GM19023 (cell line): ENCODE measurements around the gene SPRED1.
"Not testable (repeated sequence)": the region's sequence is repeated elsewhere in the genome, so short reads cannot be mapped to it uniquely, and the experiment has no call there.

Experiments used
- ATAC-seq: cut with Tn5 transposase; IDR thresholded peaks from one replicate; pipeline ENCODE4 v1.9.1; 2021; ENCODE audit warnings: mild to moderate bottlenecking, moderate library complexity; ENCODE audit not compliant: unreplicated experiment

Gene SPRED1

DNA sequence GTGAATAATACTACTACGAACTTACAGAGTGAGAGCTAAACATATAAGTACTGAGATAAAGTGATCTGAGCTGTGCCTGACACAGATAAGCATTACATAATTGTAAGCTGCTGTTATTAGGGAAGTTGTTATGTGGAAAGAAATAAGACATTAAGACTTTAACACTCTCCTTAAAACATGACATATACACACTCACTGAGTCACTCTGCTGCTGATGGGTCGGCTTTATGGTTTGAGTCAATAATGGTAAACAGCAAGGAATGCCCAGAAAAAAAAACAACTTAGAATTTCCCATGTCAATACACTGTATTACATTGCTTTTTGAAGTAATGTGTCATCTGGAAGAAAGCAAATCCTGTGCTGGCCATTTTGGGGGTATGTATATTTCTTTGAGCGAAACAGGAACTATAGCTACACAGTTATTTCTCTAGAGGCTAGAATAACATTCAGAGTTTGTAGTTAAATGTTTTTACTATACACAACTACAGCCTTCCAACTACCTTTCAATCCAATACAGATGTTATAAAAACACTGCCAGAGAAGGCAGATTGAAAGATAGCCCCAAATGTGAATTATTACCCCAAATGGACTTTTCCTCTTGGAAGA is 22.8 kb upstream of the SPRED1 start:
- ATAC-seq = no peak

DNA sequence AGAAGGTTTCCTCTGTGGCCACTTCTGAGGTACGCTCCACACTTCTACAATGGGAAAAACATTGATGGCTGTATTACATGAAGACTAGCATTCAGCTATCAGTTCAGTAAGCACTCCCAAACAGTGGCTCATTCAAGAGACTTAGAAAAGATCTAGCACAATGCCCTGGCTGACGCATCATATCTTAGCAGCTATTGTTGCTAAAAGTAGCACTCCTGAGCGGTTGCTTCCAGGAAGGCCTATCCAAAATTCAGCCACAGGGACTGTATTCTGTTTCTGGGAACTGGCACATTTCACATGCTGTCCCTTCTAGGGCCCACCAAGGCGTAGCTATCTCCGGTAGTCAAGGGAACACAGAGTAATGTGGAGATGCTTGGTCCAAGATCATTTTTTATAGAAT is 21.2 kb upstream of the SPRED1 start:
- ATAC-seq = no peak

DNA sequence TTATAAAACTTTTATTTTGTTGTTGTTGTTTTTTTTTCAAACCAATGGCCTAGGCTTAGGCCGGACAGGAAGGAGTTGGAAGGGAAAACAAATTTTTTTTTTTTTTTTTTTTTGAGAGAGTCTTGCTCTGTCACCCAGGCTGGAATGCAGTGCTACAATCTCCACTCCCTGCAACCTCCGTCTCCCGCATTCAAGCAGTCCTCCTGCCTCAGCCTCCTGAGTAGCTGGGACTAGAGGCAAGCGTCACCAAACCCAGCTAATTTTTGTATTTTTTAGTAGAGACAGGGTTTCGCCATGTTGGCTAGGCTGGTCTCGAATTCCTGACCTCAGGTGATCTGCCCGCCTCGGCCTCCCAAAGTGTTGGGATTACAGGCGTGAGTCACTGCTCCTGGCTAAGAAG is 15.6 kb upstream of the SPRED1 start:
- not testable (repeated sequence) for ATAC-seq

DNA sequence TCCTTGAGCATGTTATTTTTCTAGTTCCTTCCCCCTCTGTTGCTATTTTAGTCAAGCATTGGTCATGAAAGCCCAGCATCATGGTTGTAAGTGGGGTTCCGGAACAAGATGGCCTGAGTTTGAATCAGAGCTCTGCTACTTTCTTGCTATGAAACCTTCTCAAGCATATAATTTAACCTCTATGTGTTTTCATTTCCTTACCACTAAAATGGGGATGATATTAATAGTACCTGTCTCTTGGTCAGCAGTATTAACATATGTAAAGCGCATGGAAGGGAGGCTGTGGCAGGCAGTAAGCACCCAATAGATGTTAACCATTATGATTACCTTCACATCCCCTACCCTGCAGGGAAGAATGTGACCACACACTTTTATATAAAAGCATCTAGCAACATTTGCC is 14.3 kb upstream of the SPRED1 start:
- ATAC-seq = no peak

DNA sequence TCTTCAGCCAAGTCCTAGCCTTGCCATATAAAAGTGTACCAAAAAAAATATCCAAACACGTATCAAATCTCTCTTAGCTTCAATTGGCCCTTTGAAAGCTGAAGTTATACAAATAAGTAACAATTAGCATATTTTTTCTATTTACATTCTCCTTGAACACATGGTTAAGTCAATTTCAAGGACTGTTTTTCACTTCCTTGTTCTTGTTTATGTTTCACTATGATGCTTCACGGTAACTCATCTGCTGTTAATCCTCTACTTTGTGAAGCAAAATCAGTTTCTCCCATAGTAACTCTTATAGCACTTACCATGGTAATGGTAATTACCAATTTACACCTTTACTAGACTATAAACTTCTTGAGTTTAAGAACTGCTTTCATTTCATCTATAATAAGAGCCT is 10.6 kb upstream of the SPRED1 start:
- ATAC-seq = peak; percentile 79

DNA sequence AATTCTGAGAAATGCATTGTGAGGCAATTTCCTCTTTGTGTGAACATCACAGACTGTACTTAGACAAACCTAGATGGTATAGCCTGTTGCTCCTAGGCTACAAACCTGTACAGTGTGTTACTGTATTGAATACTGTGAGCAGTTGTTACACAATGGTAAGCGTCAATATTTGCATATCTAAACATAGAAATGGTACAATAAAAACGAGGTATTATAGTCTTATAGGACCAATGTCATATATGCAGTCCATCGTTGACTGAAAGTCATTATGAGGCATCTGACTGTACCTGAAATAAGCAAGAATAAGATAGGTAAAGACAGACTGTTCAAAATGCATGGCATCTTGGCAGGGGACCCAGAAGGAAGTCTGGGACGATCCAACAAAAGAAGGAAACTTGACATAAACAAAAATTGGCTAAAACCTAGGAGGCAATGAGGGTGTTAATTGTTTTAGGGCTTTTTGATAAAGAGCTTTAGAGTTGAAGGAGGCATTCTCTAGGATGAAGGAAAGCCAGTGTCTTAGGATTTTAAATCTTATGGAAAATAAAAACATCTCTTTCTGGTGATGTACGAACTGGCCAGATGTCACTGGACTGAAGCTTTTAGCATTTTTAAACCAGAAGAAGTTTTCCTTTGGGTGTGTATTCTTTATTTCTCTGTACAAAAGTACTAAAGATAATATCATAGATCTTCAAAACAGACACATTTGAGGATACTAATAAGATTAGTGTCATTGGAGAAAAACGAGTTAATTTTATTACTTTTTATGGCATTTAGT is 9.2 kb upstream of the SPRED1 start:
- no peak for ATAC-seq

DNA sequence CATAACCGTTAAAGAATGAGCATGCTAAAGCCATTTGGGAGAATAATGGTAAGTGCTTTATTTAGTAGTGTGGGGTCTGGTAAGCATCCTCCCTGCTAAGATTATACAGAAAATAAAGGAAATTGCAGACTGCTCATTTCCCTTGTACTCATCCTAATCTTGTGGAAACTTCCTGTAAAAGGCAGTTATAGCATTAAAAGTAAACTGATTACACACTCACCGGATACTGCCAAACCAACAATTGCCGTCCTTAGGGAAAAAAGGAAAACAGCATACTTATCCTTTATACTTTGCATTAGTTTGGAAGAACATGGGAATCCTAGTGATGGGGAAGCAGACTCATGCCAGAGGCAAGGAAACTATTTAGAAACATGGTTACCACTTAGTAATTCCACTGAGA is 5.3 kb upstream of the SPRED1 start:
- no peak for ATAC-seq

DNA sequence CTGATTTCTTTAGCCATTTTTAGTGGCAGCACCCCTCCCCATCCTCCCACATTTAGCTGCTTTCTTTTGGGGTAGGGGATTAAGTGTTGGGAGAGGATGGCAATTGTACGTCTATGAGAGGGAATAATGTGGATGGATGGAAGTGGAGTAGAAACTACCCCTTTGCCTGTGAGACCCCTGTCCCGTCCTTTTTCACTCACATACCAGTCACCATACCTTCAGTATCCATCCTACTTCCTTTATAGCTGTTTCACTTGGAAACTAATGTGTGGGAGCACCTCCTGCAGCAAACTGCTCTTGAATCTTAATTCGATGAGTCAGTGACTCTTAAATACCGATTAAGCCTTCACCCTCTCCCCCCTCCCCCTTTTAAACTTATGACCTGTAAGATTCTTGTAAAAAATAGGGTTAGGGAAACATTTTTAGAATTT is 730 bp downstream of the SPRED1 start:
- ATAC-seq = no peak

DNA sequence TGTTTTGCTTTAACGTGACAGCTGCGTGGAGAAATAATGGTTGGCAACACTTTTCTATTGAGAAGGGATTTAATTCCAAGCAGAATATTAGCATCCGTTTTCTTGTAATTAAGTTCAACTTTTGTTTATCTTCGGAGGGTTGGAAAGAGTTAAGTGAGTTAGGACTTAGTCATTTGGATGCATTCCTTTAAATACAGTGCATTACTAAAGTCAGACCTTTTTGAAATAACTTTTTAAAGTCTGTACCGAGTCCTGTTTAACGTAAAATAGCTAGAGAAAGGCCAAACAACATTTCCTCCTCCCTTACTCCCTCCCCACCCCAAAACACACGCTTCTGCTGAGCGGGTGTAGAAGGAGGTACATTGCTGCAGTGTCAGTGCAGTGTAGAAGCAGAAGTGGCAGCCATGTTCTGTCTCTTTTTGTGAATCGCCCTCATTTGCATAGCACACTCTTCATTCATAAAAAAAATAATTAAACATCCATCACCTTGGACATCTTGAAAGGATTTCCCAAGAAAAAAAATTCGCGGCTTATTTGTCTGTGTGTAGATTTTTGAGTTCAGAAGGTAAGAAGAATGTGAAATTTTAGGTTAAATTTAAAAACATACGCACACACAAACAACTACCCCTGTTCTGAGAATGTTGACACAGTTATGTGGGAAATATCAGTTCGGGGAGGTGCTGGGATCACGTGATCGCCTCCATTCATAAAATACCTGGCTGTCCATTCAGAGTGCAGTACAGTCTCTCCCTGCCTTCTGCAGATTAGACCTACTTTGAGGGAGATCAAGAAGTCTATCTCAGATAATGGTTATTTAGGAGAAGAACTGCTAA is 1.6 kb downstream of the SPRED1 start:
- peak; percentile 33 for ATAC-seq

DNA sequence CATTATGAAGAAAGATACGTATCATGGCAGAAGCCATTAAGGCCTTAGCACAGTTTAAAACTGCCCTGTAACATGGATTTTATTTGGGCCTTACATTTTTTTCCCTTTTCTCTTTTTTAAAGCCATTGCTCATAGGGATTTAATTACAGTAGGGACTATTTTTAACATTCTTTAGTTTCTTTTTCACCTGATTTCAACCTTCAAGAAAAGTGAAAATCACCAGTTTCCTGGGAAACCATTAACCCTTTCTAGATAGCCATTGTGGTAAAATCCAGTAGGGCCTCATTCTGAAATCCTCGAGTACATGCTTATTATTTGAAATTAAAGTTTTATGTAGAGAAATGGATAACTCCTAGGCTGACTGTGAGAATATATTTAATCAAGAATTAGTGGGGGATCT is 3.1 kb downstream of the SPRED1 start:
- ATAC-seq = no peak

DNA sequence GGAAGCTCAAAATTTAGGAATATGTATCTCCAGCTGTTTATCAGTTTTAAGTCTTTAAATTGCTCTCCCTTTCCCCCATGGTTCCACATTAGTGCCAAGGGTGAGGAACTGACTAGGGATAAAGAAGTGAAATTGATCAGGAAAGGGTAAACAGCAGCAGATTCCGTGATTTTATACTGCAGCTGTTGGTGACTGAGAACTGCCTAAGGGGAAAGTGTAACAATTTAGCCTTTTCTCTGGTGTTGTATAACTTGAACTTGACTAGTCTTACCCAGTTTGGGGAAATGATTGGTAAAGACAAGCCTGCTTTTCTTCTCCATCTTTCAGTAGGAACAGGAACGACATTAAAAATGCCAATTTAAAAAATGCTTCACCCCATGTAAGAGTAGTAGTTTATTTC is 5.0 kb downstream of the SPRED1 start:
- ATAC-seq = no peak

DNA sequence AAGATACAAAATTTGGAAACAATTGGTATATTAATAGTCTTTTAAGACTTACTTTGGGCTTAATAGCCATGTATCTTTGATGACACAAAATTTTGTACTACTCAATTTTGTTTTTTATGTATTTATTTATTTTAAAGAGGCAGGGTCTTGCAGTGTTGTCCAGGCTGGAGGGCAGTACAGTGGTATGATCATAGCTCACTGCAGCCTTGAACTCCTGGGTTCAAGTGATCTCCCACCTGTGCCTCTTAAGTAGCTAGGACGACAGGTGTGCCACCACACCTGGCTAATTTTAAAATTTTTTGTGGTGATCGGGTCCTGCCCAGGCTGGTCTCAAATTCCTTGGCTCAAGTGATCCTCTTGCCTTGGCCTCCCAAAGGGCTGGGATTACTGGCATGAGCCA is 6.5 kb downstream of the SPRED1 start:
- no peak for ATAC-seq

DNA sequence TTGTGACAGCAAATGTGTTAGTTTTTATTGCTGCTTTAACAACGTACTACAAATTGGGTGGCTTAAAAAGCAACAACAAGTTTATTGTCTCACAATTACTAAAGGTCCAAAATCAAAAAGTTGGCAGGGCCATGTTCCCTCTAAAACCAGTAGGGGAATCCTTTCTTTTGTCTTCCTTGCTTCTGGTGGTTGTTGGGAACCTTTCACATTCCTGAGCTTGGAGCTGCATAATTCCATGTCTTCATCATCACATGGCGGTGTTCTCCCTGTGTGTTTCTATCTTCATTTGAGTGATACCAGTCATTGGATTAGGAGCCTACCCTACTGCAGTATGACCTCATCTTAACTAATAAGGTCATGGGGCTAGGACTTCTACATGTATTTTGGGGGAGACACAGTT is 7.4 kb downstream of the SPRED1 start:
- no peak for ATAC-seq

DNA sequence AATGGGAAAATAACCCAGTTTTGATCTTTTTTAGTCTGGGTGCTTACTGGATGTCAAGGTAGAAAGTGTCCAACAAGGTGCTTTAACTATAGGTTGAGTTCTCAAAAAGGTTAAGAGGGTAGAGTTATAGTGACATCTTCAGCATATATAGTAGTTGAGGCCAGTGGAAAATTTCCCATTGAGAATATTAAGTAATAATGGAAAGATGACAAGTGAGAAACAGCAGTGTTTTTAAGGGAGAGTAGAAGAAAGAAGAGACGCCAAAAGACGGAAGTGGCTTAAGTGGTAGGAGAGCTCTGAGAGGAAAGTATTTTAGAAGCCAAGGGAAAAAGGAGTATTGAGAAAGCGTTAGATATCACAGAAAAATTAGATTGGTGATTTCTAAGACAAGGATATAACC is 10.6 kb downstream of the SPRED1 start:
- no peak for ATAC-seq

DNA sequence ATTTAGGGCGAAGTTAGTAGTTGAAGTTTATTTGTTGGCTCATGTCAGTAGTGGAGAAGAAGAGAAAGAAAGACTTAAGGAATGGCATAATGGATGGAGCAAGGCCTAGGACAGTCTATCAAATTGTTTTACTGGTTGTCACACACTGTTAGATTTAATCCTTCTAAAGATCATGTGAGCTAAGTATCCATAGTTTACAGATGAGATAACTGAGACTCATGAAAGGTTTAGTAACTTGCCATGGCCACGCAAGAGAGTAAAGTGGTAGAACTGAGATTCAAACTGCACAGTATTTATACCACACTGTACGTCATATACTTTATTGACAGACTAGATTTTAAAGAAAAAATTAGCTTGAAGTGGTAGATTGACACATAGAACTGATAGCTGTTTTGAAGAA is 11.4 kb downstream of the SPRED1 start:
- no peak for ATAC-seq

DNA sequence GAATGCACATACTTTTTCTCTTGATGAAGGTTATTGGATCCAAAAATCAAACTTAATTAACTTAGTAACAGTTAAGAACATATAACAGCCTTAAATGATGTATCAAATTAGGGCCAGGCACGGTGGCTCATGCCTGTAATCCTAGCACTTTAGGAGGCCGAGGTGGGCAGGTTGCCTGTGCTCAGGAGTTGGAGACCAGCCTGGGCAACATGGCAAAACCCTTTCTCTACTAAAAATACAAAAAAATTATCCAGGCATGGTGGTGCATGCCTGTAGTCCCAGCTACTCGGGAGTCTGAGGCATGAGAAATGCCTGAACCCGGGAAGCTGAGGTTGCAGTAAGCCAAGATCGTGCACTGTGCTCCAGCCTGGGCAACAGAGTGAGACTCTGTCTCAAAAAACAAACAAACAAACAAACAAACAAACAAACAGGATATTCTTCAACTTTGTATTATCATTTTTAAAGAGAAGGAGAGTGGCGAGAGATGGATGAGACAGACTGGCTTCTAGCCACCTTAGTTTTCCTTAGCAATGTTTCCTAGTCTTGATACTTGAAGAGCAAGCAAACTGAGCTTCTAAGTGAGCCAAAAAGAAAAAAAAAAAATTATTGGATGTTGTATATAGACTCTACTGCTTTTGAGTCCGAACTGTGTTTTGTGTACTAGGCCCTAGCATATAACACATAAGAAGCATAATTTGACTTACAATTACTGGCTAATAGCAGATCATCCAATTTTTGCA is 13.8 kb downstream of the SPRED1 start:
- no peak for ATAC-seq

DNA sequence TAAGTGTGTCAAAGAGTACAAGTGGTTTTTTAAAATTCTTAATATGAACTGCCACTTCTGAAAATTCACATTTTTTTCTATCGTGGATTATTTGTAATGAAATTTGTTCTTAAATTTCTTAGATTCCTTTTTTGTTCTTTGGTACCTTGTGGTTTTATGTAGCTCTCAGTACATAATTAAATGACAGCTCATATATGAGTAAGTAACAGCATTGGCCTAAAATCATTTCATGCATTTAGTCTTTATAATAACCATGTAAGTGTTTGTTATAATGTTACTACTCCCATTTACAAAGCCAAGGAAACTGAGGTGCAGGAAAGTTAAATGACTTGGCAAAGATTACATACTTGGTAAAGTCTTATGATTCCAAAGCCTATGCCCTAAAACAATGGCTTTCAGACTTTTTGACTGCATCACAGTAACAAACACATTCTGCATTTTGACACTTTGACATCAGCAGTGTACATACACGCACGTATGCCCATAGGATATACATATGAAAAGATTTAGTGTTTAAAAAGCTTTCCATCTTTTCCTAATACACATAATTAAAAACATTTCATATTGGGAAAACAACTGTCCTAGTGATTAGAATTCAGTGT is 14.9 kb downstream of the SPRED1 start:
- ATAC-seq = no peak

DNA sequence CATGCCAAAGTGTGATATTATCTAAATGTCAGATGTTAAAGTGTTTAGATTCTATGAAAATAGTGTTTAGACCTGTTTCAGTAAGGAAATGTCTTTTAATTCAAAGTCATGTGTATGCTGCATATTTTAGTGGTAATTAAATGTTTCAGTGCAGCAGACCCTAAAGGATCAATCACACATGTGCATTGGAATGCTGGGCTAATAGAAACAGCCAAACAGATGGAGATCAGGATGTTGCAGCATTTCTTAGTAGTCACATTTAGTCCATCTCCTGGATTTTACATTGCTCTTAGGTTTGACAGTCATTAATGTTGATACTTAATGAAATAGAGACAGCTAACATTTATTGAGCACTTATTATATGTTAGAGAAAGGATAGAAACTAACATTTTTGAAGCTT is 18.5 kb downstream of the SPRED1 start:
- no peak for ATAC-seq

DNA sequence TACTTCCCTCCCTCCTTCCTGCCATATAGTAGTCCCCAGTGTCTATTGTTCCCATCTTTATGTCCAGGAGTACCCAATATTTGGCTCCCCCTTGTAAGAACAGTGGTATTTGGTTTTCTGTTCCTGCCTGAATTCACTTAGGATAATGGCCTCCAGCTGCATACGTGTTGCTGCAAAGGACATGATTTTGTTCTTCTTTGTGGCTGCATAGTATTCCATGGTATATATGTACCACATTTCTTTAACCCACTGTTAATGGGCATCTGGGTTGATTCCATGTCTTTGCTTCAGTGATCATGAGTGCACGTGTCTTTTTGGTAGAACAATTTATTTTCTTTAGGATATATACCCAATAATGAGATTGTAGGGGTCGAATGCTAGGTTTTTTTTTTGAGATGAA is 19.3 kb downstream of the SPRED1 start:
- no peak for ATAC-seq

DNA sequence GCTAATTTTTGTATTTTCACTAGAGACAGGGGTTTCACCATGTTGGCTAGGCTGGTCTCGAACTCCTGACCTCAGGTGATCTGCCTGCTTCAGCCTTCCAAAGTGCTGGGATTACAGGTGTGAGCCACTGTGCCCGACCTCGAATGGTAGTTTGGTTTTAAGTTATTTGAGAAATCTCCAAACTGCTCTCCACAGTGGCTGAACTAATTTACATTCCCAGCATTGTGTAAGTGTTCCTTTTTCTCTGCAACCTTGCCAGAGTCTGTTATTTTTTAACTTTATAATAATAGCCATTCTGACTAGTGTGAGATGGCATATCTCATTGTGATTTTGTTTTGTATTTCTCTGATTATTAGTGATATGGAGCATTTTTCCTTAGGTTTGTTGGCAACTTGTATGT is 19.8 kb downstream of the SPRED1 start:
- not testable (repeated sequence) for ATAC-seq

DNA sequence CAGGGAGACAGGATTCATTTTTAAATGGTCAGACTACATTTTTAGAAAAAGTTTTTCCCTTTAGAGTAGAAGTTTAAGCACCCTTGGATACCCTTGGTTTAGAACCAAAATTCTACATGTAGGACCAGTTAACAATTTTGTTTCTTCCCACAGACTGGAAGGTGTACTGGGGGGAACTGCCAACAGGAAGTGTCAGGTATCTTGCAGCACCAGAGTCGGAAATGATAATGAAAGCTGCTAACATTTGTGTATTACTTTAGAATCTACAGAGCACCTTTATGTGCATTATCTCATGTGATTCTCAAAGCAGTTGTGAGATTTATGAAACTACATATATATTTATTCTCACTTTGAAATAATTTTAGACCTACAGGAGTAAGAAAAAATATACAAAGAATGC is 21.5 kb downstream of the SPRED1 start:
- ATAC-seq = no peak
